H9 (cell line): ENCODE data around the gene CPLX4. TPM values are rescaled to one million over a fixed set of nuclear protein-coding genes. Genes with fewer than 3 reads are reported as not detected.
A peak's percentile ranks its signal among the peaks of the same experiment; 100 is the strongest.

Experiments
- DNase-seq: peaks from one replicate; pipeline ENCODE4 v3.0.0-alpha.2; 2017
- H2AFZ ChIP-seq: one replicate; pipeline ENCODE4 v1.6.1; 2013; ENCODE audit warnings: mild to moderate bottlenecking, low read length, control low read depth, moderate library complexity
- H2AK5ac ChIP-seq: 2 replicates; pipeline ENCODE4 v1.6.1; 2013; ENCODE audit warnings: low read length, control low read depth, mixed read lengths; ENCODE audit not compliant: insufficient read length
- H2BK120ac ChIP-seq: one replicate; pipeline ENCODE4 v1.6.1; 2013; ENCODE audit warnings: low read depth, mild to moderate bottlenecking, low read length, control low read depth, inconsistent platforms; ENCODE audit not compliant: poor library complexity, severe bottlenecking
- H2BK12ac ChIP-seq: 2 replicates; pipeline ENCODE4 v1.6.1; 2013; ENCODE audit warnings: low read length, control low read depth, mixed read lengths, low read depth; ENCODE audit not compliant: insufficient read length
- H2BK15ac ChIP-seq: 2 replicates; pipeline ENCODE4 v1.6.1; 2013; ENCODE audit warnings: low read depth, low read length, control low read depth
- H2BK20ac ChIP-seq: one replicate; pipeline ENCODE4 v1.6.1; 2013; ENCODE audit warnings: low read depth, mild to moderate bottlenecking, low read length, control low read depth, inconsistent platforms; ENCODE audit not compliant: poor library complexity, severe bottlenecking
- H2BK5ac ChIP-seq: 2 replicates; pipeline ENCODE4 v1.6.1; 2013; ENCODE audit warnings: low read length, control low read depth, mixed read lengths; ENCODE audit not compliant: insufficient read length
- H3K14ac ChIP-seq: 2 replicates; pipeline ENCODE4 v1.6.1; 2013; ENCODE audit warnings: low read length, control low read depth; ENCODE audit not compliant: insufficient read depth
- H3K18ac ChIP-seq: 2 replicates; pipeline ENCODE4 v1.6.1; 2013; ENCODE audit warnings: low read depth, mild to moderate bottlenecking, mixed read lengths, low read length, control low read depth; ENCODE audit not compliant: insufficient read length
- H3K23ac ChIP-seq: 2 replicates; pipeline ENCODE4 v1.6.1; 2013; ENCODE audit warnings: low read length, control low read depth, mixed read lengths, low read depth; ENCODE audit not compliant: insufficient read length
- H3K23me2 ChIP-seq: 2 replicates; pipeline ENCODE4 v1.6.1; 2013; ENCODE audit warnings: low read depth, mild to moderate bottlenecking, mixed read lengths, low read length, control low read depth; ENCODE audit not compliant: insufficient read length, poor library complexity, severe bottlenecking
- H3K27ac ChIP-seq: 2 replicates; pipeline ENCODE4 v1.5.1; 2013; ENCODE audit warnings: low read length, control low read depth, mixed read lengths, low read depth; ENCODE audit not compliant: insufficient read length
- H3K27me3 ChIP-seq: 2 replicates; pipeline ENCODE4 v1.6.1; 2013; ENCODE audit warnings: low read length, control low read depth, inconsistent platforms; ENCODE audit not compliant: insufficient read depth
- H3K4ac ChIP-seq: 2 replicates; pipeline ENCODE4 v1.6.1; 2013; ENCODE audit warnings: low read depth, mild to moderate bottlenecking, control low read depth, inconsistent platforms, low read length, moderate library complexity
- H3K4me1 ChIP-seq: 2 replicates; pipeline ENCODE4 v1.6.1; 2013; ENCODE audit warnings: low read length, control low read depth, inconsistent platforms; ENCODE audit not compliant: insufficient read depth
- H3K4me2 ChIP-seq: 2 replicates; pipeline ENCODE4 v1.6.1; 2013; ENCODE audit warnings: low read length, control low read depth, mixed read lengths; ENCODE audit not compliant: insufficient read length, insufficient read depth
- H3K56ac ChIP-seq: 2 replicates; pipeline ENCODE4 v1.6.1; 2013; ENCODE audit warnings: low read depth, mild to moderate bottlenecking, mixed read lengths, low read length, control low read depth; ENCODE audit not compliant: insufficient read length
- H3K79me1 ChIP-seq: 2 replicates; pipeline ENCODE4 v1.6.1; 2013; ENCODE audit warnings: low read depth, mild to moderate bottlenecking, moderate library complexity, low read length, control low read depth, inconsistent platforms; ENCODE audit not compliant: insufficient read depth, poor library complexity, severe bottlenecking
- H3K79me2 ChIP-seq: 2 replicates; pipeline ENCODE4 v1.6.1; 2013; ENCODE audit warnings: low read length, control low read depth, inconsistent platforms; ENCODE audit not compliant: insufficient read depth
- H3K9ac ChIP-seq: 2 replicates; pipeline ENCODE4 v1.6.1; 2013; ENCODE audit warnings: low read length, control low read depth, mixed read lengths; ENCODE audit not compliant: insufficient read length; ENCODE audit errors: extremely low read depth
- H3K9me3 ChIP-seq: one replicate; pipeline ENCODE4 v1.6.1; 2013; ENCODE audit warnings: low read depth, low read length, inconsistent platforms; ENCODE audit not compliant: control insufficient read depth
- H3T11ph ChIP-seq: one replicate; pipeline ENCODE4 v1.6.1; 2013; ENCODE audit warnings: mild to moderate bottlenecking, low read length, control low read depth, inconsistent platforms
- H4K20me1 ChIP-seq: one replicate; pipeline ENCODE4 v1.6.1; 2013; ENCODE audit not compliant: control insufficient read depth, insufficient read length, insufficient read depth
- H4K5ac ChIP-seq: 2 replicates; pipeline ENCODE4 v1.6.1; 2013; ENCODE audit warnings: low read depth, mild to moderate bottlenecking, mixed read lengths, low read length, control low read depth; ENCODE audit not compliant: insufficient read length
- H4K8ac ChIP-seq: replicated peaks from 2 replicates; pipeline ENCODE4 v1.6.1; 2013; ENCODE audit warnings: low read length, control low read depth, mixed read lengths, low read depth; ENCODE audit not compliant: insufficient read length
- H4K91ac ChIP-seq: 2 replicates; pipeline ENCODE4 v1.6.1; 2013; ENCODE audit warnings: low read depth, mild to moderate bottlenecking, moderate library complexity, mixed read lengths, low read length, control low read depth; ENCODE audit not compliant: insufficient read length
- H3K27ac Mint-ChIP-seq, 3 experiments: 2 replicates in 2 of 3; 3 replicates in 1 of 3; pipeline ENCODE4 v1.8.0; 2020 to 2021; ENCODE audit warnings: mixed read lengths in 3 of 3, mild to moderate bottlenecking in 1 of 3, moderate library complexity in 1 of 3
- H3K27me3 Mint-ChIP-seq: 2 replicates; pipeline ENCODE4 v1.8.0; 2021; ENCODE audit warnings: low read depth, mild to moderate bottlenecking, moderate library complexity, mixed read lengths
- H3K36me3 Mint-ChIP-seq, 3 experiments: 2 replicates in 2 of 3; 3 replicates in 1 of 3; pipeline ENCODE4 v1.8.0; 2020 to 2021; ENCODE audit warnings: low read depth in 3 of 3, mixed read lengths in 3 of 3; ENCODE audit not compliant: insufficient read depth in 1 of 3
- H3K4me1 Mint-ChIP-seq, 2 experiments: 2 replicates each; pipeline ENCODE4 v1.8.0; 2020; ENCODE audit warnings: mixed read lengths in 2 of 2
- H3K4me3 Mint-ChIP-seq, 2 experiments: 2 replicates in 1 of 2; 3 replicates in 1 of 2; pipeline ENCODE4 v1.8.0; 2020 to 2021; ENCODE audit warnings: mild to moderate bottlenecking in 2 of 2, mixed read lengths in 2 of 2, moderate library complexity in 1 of 2
- H3K9me3 Mint-ChIP-seq, 2 experiments: 2 replicates in 1 of 2; 3 replicates in 1 of 2; pipeline ENCODE4 v1.8.0; 2020; ENCODE audit warnings: mild to moderate bottlenecking in 2 of 2, mixed read lengths in 2 of 2, moderate library complexity in 1 of 2
- CTCF ChIP-seq: fragments of 200-600 bp; sonication (generic); conservative IDR thresholded peaks from 3 replicates; pipeline ENCODE4 v1.8.0; 2021; ENCODE audit warnings: antibody characterized with exemption, mild to moderate bottlenecking
- WGBS: extraction: QIAGEN DNeasy Blood & Tissue Kit; methylation state at CpG from one replicate; pipeline ENCODE4 v1.1.7; 2013; ENCODE audit warnings: missing lambda C conversion rate, low lambda C conversion rate, mixed read lengths; ENCODE audit not compliant: insufficient read length; ENCODE audit errors: extremely low coverage; 5-methylcytosine and 5-hydroxymethylcytosine counted together
- total RNA-seq: library from RNA; stranded (reverse); gene quantifications from 2 replicates; pipeline ENCODE4 v1.2.1, GENCODE V29; 2021

CPLX4 gene
- total RNA-seq, 1 experiment from 2014 or later = not detected

GRCh38 chr18:59357928-59358327 is 39.5 kb upstream of the CPLX4 start:
- Histone ChIP-seq H3K4me2 (peak overlapping the region; percentile 43), H3K9ac (no peak overlapping the region), H3K27ac (no peak overlapping the region), H3K4ac (no peak overlapping the region), H4K8ac (no peak overlapping the region), H2AK5ac (no peak overlapping the region), H3K4me1 (no peaks in the 10 kb centered on the region), H3K56ac (no peak overlapping the region), H4K91ac (no peak overlapping the region), H4K20me1 (no peaks in the 10 kb centered on the region), H3K18ac (no peak overlapping the region), H3K23ac (no peak overlapping the region), H2BK120ac (no peak overlapping the region), H3K79me1 (peaks cover 5% of the 10 kb centered on the region), H2BK20ac (no peak overlapping the region), H4K5ac (no peak overlapping the region), H2BK5ac (no peak overlapping the region), H3T11ph (no peak overlapping the region), H2BK15ac (no peak overlapping the region), H3K14ac (no peak overlapping the region), H2BK12ac (no peak overlapping the region), H3K79me2 (no peaks in the 10 kb centered on the region; the same call in 1 of the 2 replicates), H2AFZ (no peak overlapping the region), H3K9me3 (no peaks in the 10 kb centered on the region), H3K23me2 (peaks cover 4% of the 10 kb centered on the region), H3K27me3 (no peaks in the 10 kb centered on the region)
- peaks cover 25% of the 10 kb centered on the region for H3K27me3 Mint-ChIP-seq
- H3K9me3 Mint-ChIP-seq = peaks cover 0 to 2% of the 10 kb centered on the region in 2 experiments; a peak in 1 of 5 replicates
- DNase-seq = no peak
- 0 out of 7 replicates have a peak overlapping the region, but pooled peaks of 1 of the 3 experiments have one; percentile 98 for H3K27ac Mint-ChIP-seq
- no CpG with 5 or more reads among the region's 4 CpGs for WGBS
- peaks cover 11 to 12% of the 10 kb centered on the region in 2 experiments for H3K4me1 Mint-ChIP-seq
- TF ChIP-seq CTCF = no peak
- H3K4me3 Mint-ChIP-seq = peak overlapping the region; percentile 92 to 100
- peaks cover 16 to 28% (median 25%) of the 10 kb centered on the region in 3 experiments for H3K36me3 Mint-ChIP-seq
